GM23338 (cell line): ENCODE measurements around the gene CTNND2. TPM values are rescaled to one million over a fixed set of nuclear protein-coding genes. Genes with fewer than 3 reads are reported as not detected.

Experiments
- ATAC-seq: fragments of 200-7000 bp; cut with Tn5 transposase; 3 replicates; pipeline ENCODE4 v1.9.1; 2020
- DNase-seq: peaks from one replicate; pipeline ENCODE4 v3.0.0-alpha.2; 2015; ENCODE audit warnings: low spot score
- H2AFZ ChIP-seq: fragments of 200-600 bp; sonication (generic); 2 replicates; pipeline ENCODE4 v1.8.0; 2016; ENCODE audit warnings: antibody characterized with exemption, mild to moderate bottlenecking, moderate library complexity
- H3F3A ChIP-seq: fragments of 200-600 bp; sonication (generic); replicated peaks from 2 replicates; pipeline ENCODE4 v1.8.0; 2017; ENCODE audit warnings: antibody characterized with exemption, mixed run types, low read depth
- H3K27ac ChIP-seq: fragments of 200-600 bp; sonication (generic); 2 replicates; pipeline ENCODE4 v1.6.1; 2016; ENCODE audit warnings: low read depth
- H3K27me3 ChIP-seq: fragments of 200-600 bp; sonication (generic); 2 replicates; pipeline ENCODE4 v1.8.0; 2016; ENCODE audit warnings: mild to moderate bottlenecking, mixed run types, moderate library complexity; ENCODE audit not compliant: insufficient read depth
- H3K36me3 ChIP-seq: fragments of 200-600 bp; sonication (generic); 2 replicates; pipeline ENCODE4 v1.8.0; 2016; ENCODE audit warnings: mild to moderate bottlenecking; ENCODE audit not compliant: insufficient read depth
- H3K4me1 ChIP-seq: fragments of 200-600 bp; sonication (generic); 2 replicates; pipeline ENCODE4 v1.8.0; 2016; ENCODE audit warnings: mild to moderate bottlenecking, moderate library complexity; ENCODE audit not compliant: insufficient read depth
- H3K4me2 ChIP-seq: fragments of 200-600 bp; sonication (generic); 2 replicates; pipeline ENCODE4 v1.7.1; 2017; ENCODE audit warnings: mixed run types
- H3K4me3 ChIP-seq: fragments of 200-600 bp; sonication (generic); 2 replicates; pipeline ENCODE4 v1.6.1; 2016; ENCODE audit warnings: mixed run types
- H3K79me2 ChIP-seq: fragments of 200-600 bp; sonication (generic); replicated peaks from 2 replicates; pipeline ENCODE4 v1.8.0; 2017; ENCODE audit warnings: mild to moderate bottlenecking; ENCODE audit not compliant: insufficient read depth
- H3K9me2 ChIP-seq: fragments of 200-600 bp; sonication (generic); 2 replicates; pipeline ENCODE4 v1.8.0; 2017; ENCODE audit not compliant: insufficient read depth
- H4K20me1 ChIP-seq: fragments of 200-600 bp; sonication (generic); replicated peaks from 2 replicates; pipeline ENCODE4 v1.8.0; 2017; ENCODE audit warnings: mild to moderate bottlenecking; ENCODE audit not compliant: insufficient read depth
- H3K27ac Mint-ChIP-seq: 2 replicates; pipeline ENCODE4 v1.8.0; 2020; ENCODE audit warnings: inconsistent platforms, mild to moderate bottlenecking, moderate library complexity, mixed read lengths
- H3K27me3 Mint-ChIP-seq: 3 replicates; pipeline ENCODE4 v1.8.0; 2022; ENCODE audit warnings: low read depth, mild to moderate bottlenecking, moderate library complexity, mixed read lengths, inconsistent platforms; ENCODE audit not compliant: insufficient read depth, poor library complexity
- H3K36me3 Mint-ChIP-seq: 3 replicates; pipeline ENCODE4 v1.8.0; 2021; ENCODE audit warnings: low read depth, mild to moderate bottlenecking, inconsistent platforms, moderate library complexity, mixed read lengths
- H3K4me1 Mint-ChIP-seq: 3 replicates; pipeline ENCODE4 v1.8.0; 2020; ENCODE audit warnings: mild to moderate bottlenecking, inconsistent platforms, mixed read lengths
- H3K4me3 Mint-ChIP-seq: 3 replicates; pipeline ENCODE4 v1.8.0; 2021; ENCODE audit warnings: moderate library complexity, mild to moderate bottlenecking, inconsistent platforms, mixed read lengths
- H3K9me3 Mint-ChIP-seq: 3 replicates; pipeline ENCODE4 v1.8.0; 2020; ENCODE audit warnings: moderate library complexity, mild to moderate bottlenecking, inconsistent platforms, mixed read lengths
- POLR2AphosphoS5 ChIP-seq: IDR thresholded peaks from 2 replicates; pipeline ENCODE4 v1.6.1; 2016; ENCODE audit warnings: antibody characterized with exemption, low read depth
- REST ChIP-seq: IDR thresholded peaks from one replicate; pipeline ENCODE4 v1.6.1; 2018; ENCODE audit warnings: antibody characterized with exemption; ENCODE audit not compliant: unreplicated experiment
- polyA plus RNA-seq: library from polyadenylated mRNA; unstranded; fragments of >200 nt; fragmentation: Nextera tagmentation; extraction: Ambion mirVana; gene quantifications from 2 replicates; pipeline ENCODE4 v1.2.1, GENCODE V29; 2016
- total RNA-seq: library from RNA; depleted of rRNA; stranded (reverse); fragments of >200 nt; shearing (Covaris generic); gene quantifications from 2 replicates; pipeline ENCODE4 v1.2.3, GENCODE V29; 2014
- TF ChIP-seq, protein P1 (sequence below): fragments of 250-450 bp; sonication (Bioruptor Pico); IDR thresholded peaks from 2 replicates; pipeline ENCODE4 v1.5.0; 2020; ENCODE audit warnings: mild to moderate bottlenecking, moderate library complexity

The CTNND2 gene
- total and polyA plus RNA-seq, 2 experiments from 2014 or later = 5.1 to 7.0 TPM

DNA sequence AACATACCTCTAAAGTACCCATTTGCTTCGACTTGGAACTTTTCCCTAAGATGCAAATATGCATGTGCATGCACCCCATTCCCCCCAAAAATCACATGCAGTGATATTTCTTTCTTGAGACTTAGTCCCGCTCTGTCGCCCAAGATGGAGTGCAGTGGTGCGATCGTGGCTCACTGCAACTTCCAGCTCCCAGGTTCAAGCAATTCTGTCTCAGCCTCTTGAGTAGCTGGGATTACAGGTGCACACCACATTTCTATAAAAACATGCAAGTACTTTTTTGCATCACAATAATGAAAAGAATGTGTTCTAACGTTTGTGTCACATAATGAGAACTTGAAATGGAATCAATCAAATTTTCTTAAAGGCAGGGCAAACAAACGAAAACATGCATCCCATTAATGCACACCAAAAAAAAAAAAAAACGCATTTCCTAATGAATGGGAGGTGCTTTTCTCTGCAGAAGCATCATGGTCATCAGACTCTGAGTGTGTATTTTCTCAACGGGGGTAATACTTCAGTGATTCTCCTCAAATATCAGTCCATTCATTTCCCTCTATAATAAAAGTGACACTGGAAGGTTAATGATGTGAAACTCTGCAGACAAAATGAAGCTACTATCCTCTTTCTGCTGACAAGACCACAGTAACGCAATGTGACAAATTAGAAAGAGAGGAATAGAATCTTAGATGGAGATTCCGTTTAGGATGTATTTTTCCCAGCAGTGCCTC, 389.4 kb downstream of the CTNND2 start (continued):
- TF ChIP-seq, protein P1, sequence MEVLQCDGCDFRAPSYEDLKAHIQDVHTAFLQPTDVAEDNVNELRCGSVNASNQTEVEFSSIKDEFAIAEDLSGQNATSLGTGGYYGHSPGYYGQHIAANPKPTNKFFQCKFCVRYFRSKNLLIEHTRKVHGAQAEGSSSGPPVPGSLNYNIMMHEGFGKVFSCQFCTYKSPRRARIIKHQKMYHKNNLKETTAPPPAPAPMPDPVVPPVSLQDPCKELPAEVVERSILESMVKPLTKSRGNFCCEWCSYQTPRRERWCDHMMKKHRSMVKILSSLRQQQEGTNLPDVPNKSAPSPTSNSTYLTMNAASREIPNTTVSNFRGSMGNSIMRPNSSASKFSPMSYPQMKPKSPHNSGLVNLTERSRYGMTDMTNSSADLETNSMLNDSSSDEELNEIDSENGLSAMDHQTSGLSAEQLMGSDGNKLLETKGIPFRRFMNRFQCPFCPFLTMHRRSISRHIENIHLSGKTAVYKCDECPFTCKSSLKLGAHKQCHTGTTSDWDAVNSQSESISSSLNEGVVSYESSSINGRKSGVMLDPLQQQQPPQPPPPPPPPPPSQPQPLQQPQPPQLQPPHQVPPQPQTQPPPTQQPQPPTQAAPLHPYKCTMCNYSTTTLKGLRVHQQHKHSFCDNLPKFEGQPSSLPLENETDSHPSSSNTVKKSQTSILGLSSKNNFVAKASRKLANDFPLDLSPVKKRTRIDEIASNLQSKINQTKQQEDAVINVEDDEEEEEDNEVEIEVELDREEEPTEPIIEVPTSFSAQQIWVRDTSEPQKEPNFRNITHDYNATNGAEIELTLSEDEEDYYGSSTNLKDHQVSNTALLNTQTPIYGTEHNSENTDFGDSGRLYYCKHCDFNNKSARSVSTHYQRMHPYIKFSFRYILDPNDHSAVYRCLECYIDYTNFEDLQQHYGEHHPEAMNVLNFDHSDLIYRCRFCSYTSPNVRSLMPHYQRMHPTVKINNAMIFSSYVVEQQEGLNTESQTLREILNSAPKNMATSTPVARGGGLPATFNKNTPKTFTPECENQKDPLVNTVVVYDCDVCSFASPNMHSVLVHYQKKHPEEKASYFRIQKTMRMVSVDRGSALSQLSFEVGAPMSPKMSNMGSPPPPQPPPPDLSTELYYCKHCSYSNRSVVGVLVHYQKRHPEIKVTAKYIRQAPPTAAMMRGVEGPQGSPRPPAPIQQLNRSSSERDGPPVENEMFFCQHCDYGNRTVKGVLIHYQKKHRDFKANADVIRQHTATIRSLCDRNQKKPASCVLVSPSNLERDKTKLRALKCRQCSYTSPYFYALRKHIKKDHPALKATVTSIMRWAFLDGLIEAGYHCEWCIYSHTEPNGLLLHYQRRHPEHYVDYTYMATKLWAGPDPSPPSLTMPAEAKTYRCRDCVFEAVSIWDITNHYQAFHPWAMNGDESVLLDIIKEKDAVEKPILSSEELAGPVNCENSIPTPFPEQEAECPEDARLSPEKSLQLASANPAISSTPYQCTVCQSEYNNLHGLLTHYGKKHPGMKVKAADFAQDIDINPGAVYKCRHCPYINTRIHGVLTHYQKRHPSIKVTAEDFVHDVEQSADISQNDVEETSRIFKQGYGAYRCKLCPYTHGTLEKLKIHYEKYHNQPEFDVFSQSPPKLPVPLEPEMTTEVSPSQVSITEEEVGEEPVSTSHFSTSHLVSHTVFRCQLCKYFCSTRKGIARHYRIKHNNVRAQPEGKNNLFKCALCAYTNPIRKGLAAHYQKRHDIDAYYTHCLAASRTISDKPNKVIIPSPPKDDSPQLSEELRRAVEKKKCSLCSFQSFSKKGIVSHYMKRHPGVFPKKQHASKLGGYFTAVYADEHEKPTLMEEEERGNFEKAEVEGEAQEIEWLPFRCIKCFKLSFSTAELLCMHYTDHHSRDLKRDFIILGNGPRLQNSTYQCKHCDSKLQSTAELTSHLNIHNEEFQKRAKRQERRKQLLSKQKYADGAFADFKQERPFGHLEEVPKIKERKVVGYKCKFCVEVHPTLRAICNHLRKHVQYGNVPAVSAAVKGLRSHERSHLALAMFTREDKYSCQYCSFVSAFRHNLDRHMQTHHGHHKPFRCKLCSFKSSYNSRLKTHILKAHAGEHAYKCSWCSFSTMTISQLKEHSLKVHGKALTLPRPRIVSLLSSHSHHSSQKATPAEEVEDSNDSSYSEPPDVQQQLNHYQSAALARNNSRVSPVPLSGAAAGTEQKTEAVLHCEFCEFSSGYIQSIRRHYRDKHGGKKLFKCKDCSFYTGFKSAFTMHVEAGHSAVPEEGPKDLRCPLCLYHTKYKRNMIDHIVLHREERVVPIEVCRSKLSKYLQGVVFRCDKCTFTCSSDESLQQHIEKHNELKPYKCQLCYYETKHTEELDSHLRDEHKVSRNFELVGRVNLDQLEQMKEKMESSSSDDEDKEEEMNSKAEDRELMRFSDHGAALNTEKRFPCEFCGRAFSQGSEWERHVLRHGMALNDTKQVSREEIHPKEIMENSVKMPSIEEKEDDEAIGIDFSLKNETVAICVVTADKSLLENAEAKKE (CRISPR knock-in tag) = no peak
- TF ChIP-seq POLR2AphosphoS5 (no peak), REST (no peak)

- H3F3A ChIP-seq = no peaks in the 10 kb centered on the region
- H3K27me3 ChIP-seq = no peaks in the 10 kb centered on the region
- Mint-ChIP-seq H3K27ac (no peak overlapping the region), H3K9me3 (no peaks in the 10 kb centered on the region), H3K27me3 (peaks cover 2% of the 10 kb centered on the region), H3K4me1 (peaks cover 26% of the 10 kb centered on the region), H3K4me3 (no peak overlapping the region), H3K36me3 (no peaks in the 10 kb centered on the region)
- H3K4me3 ChIP-seq = no peak overlapping the region
- H3K79me2 ChIP-seq = no peaks in the 10 kb centered on the region
- H3K4me2 ChIP-seq = no peak overlapping the region
- H2AFZ ChIP-seq = no peak overlapping the region
- H3K36me3 ChIP-seq = no peaks in the 10 kb centered on the region
- H4K20me1 ChIP-seq = no peaks in the 10 kb centered on the region
- H3K27ac ChIP-seq = no peak overlapping the region
- peak; percentile 57 for ATAC-seq
- DNase-seq = no peak
- H3K9me2 ChIP-seq = no peaks in the 10 kb centered on the region
- peaks cover 27% of the 10 kb centered on the region for H3K4me1 ChIP-seq
- TF ChIP-seq, protein P1 (CRISPR knock-in tag) = 0 out of 2 replicates have a peak, but pooled peaks have one; percentile 5
- TF ChIP-seq POLR2AphosphoS5 = no peak
Observed at GRCh38 chr5:11511878-11512277, 392.4 kb downstream of the CTNND2 start.
